Measurements from ENCODE around the gene FAM120A. TPM values are rescaled to one million over a fixed set of nuclear protein-coding genes. Genes with fewer than 3 reads are reported as not detected.

Gene FAM120A
- total RNA-seq, 4 donors from 2014 or later: 67.5 to 108 (median 89.8) TPM

DNA sequence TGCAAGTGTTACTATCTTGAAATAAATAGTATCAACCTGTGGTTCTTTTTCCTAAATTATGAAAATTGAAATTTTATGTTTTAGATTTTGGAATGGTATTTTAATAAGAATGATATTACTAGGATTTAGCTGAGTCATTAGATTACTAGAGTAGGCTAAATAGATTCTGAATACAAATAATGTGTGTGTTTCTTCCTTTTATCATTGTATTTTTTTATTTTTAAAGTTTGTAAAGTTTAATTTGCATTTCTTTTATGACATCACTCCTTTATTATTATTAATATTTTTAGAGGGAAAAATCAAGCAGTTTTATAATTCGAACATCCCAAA is 9.9 kb downstream of the FAM120A start:
- H3K4me1 ChIP-seq: peaks cover 61% of the 10 kb centered on the region
- H3K4me3 ChIP-seq: no peak overlapping the region
- no peak overlapping the region for H3K27ac ChIP-seq
- DNase-seq (ENCODE audit: low spot score in 2 of 2): no peak
- TF ChIP-seq EP300 (IDR thresholded peaks at IDR 0.05): no peak
- TF ChIP-seq, protein P1, sequence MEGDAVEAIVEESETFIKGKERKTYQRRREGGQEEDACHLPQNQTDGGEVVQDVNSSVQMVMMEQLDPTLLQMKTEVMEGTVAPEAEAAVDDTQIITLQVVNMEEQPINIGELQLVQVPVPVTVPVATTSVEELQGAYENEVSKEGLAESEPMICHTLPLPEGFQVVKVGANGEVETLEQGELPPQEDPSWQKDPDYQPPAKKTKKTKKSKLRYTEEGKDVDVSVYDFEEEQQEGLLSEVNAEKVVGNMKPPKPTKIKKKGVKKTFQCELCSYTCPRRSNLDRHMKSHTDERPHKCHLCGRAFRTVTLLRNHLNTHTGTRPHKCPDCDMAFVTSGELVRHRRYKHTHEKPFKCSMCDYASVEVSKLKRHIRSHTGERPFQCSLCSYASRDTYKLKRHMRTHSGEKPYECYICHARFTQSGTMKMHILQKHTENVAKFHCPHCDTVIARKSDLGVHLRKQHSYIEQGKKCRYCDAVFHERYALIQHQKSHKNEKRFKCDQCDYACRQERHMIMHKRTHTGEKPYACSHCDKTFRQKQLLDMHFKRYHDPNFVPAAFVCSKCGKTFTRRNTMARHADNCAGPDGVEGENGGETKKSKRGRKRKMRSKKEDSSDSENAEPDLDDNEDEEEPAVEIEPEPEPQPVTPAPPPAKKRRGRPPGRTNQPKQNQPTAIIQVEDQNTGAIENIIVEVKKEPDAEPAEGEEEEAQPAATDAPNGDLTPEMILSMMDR (IDR thresholded peaks at IDR 0.05): no peak
- TF ChIP-seq POLR2A (IDR thresholded peaks at IDR 0.05): no peak
- no peak for TF ChIP-seq POLR2AphosphoS5 (IDR thresholded peaks at IDR 0.05)
- H3K36me3 ChIP-seq: no peaks in the 10 kb centered on the region
- H3K9me3 ChIP-seq: no peaks in the 10 kb centered on the region
- no peaks in the 10 kb centered on the region for H3K27me3 ChIP-seq
- WGBS: 94% methylated on average over 1 of the region's 1 CpG

DNA sequence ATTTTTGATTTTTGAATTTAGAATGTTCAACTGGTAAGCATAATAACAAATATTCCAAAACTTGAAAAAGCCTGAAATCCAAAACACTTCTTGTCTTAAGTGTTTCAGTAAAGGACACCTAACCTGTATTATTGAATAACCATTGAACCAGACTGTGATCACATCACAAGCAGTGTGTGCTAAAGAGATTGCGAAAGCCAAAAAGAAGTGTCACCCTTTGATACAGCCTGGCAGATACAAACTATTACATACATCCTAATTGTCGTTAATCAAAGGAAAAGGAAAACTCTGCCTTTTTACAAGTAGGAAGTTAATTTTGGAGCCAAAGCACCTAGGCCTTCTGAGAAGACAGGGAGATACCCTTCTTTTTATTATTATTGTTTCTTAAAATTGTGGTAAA is 10.3 kb downstream of the FAM120A start:
- no peaks in the 10 kb centered on the region for H3K9me3 ChIP-seq
- H3K27ac ChIP-seq: no peak overlapping the region
- no peak for DNase-seq (ENCODE audit: low spot score in 2 of 2)
- TF ChIP-seq EP300 (IDR thresholded peaks at IDR 0.05) (no peak), POLR2A (IDR thresholded peaks at IDR 0.05) (no peak), POLR2AphosphoS5 (IDR thresholded peaks at IDR 0.05) (no peak)
- TF ChIP-seq, protein P1 (IDR thresholded peaks at IDR 0.05): no peak
- no peak overlapping the region for H3K4me3 ChIP-seq
- 88% methylated on average over 2 of the region's 2 CpGs for WGBS
- H3K36me3 ChIP-seq: no peaks in the 10 kb centered on the region
- no peaks in the 10 kb centered on the region for H3K27me3 ChIP-seq
- peaks cover 61% of the 10 kb centered on the region for H3K4me1 ChIP-seq

DNA sequence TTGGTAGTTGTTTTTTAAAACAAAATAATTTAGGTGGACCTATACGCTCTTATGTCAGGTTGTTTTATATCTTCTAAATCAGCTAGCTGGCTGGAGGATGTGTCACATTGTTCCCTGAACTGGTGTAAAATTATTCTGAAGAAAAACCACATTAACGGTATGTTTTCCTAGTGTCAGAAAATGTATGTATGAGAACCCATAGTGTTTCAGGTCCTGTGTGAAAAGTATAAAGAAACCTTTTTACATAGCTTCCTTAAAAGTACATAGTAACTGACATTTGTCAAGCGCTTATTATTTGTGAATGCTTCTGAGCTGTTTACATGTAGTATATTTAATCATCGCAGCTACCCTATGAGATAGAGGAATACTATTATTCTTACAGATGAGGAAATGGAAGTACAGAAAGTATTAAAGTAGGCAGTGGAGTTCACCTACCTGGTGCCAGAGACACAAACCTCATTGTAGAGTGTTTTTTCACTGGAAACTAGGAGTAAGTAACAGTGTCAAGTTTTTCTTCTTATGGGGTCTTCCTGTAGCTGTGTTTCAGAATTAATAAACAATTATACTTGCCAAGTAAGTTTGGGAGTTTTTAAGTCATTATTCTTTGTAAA is 12.3 kb downstream of the FAM120A start:
- WGBS: 91% methylated on average over 4 of the region's 4 CpGs
- Histone ChIP-seq H3K36me3 (no peaks in the 10 kb centered on the region), H3K27me3 (no peaks in the 10 kb centered on the region), H3K4me3 (no peak overlapping the region), H3K9me3 (no peaks in the 10 kb centered on the region), H3K4me1 (peaks cover 68% of the 10 kb centered on the region), H3K27ac (no peak overlapping the region)
- DNase-seq (ENCODE audit: low spot score in 2 of 2): no peak
- TF ChIP-seq POLR2A (IDR thresholded peaks at IDR 0.05) (no peak), POLR2AphosphoS5 (IDR thresholded peaks at IDR 0.05) (no peak), EP300 (IDR thresholded peaks at IDR 0.05) (no peak)
- TF ChIP-seq, protein P1 (IDR thresholded peaks at IDR 0.05): no peak

DNA sequence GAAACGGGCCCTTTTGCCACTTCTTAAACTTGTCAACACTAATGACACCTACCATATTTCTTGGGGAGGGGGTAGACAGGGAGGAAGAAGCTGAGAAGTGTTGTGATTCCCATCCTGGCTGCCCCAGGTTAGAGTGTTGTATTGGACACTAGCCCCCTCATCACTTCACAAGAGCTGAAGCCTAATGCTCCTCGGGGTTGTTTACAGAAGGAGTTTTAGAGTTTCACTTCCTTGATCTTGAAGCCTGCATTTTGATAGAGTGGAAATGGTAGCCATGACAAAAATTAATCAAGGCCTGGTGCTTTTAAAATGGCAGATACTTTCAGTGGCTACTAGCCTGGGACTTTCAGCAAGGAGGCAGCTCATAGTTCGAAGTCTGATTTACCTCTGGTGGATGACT is 12.9 kb downstream of the FAM120A start:
- 87% methylated on average over 3 of the region's 3 CpGs for WGBS
- TF ChIP-seq EP300 (IDR thresholded peaks at IDR 0.05) (no peak), POLR2AphosphoS5 (IDR thresholded peaks at IDR 0.05) (no peak), POLR2A (IDR thresholded peaks at IDR 0.05) (no peak)
- TF ChIP-seq, protein P1 (IDR thresholded peaks at IDR 0.05): no peak
- H3K4me3 ChIP-seq: no peak overlapping the region
- H3K27me3 ChIP-seq: no peaks in the 10 kb centered on the region
- no peaks in the 10 kb centered on the region for H3K9me3 ChIP-seq
- peaks cover 68% of the 10 kb centered on the region for H3K4me1 ChIP-seq
- DNase-seq (ENCODE audit: low spot score in 2 of 2): no peak
- no peak overlapping the region for H3K27ac ChIP-seq
- H3K36me3 ChIP-seq: no peaks in the 10 kb centered on the region

DNA sequence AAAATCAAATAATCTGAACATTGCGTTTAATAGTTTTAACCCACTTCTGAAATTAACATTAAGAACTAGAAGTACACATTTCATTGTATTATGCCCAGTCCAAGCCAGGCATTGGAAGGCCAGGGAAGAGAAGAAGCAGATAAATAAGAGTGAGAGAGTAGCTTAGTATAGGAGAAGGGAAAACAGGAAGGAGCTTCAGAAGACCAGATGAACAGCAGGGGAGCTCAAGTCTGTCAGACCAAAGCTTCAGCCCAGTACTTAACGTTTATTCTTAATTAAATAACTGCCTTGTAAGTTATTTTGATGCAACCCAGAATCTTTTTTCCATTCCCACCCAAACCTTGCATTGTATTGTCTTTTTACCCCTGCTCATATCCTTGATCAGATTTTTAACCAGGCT is 13.4 kb downstream of the FAM120A start:
- Histone ChIP-seq H3K4me1 (peaks cover 68% of the 10 kb centered on the region), H3K36me3 (no peaks in the 10 kb centered on the region), H3K27ac (no peak overlapping the region), H3K9me3 (no peaks in the 10 kb centered on the region), H3K27me3 (no peaks in the 10 kb centered on the region), H3K4me3 (no peak overlapping the region)
- TF ChIP-seq, protein P1 (IDR thresholded peaks at IDR 0.05): no peak
- TF ChIP-seq EP300 (IDR thresholded peaks at IDR 0.05): no peak
- DNase-seq (ENCODE audit: low spot score in 2 of 2): no peak
- 65% methylated on average over 2 of the region's 2 CpGs for WGBS
